C4-2B (cell line): Measurements from ENCODE around the gene ATP5PO.
"Not testable (repeated sequence)": the region's sequence is repeated elsewhere in the genome, so short reads cannot be mapped to it uniquely, and the experiment has no call there.

ENCODE experiments used
- H3K27ac ChIP-seq: fragments of 450-650 bp; 2 replicates; pipeline ENCODE4 v1.5.1; 2017
- CTCF ChIP-seq: fragments of 450-650 bp; conservative IDR thresholded peaks from 2 replicates; pipeline ENCODE4 v1.5.1; 2017; ENCODE audit warnings: mild to moderate bottlenecking
- ZFX ChIP-seq: fragments of 450-650 bp; IDR thresholded peaks from 2 replicates; pipeline ENCODE4 v1.6.1; 2017

The ATP5PO gene

GRCh38 chr21:33938381-33938780, 22.8 kb upstream of the ATP5PO start:
- H3K27ac ChIP-seq = no peak overlapping the region
- TF ChIP-seq CTCF = no peak
- no peak for TF ChIP-seq ZFX

GRCh38 chr21:33937931-33938339, 22.3 kb upstream of the ATP5PO start:
- TF ChIP-seq ZFX (no peak), CTCF (no peak)
- no peak overlapping the region for H3K27ac ChIP-seq

- no peak overlapping the region for H3K27ac ChIP-seq
- TF ChIP-seq ZFX = no peak
- no peak for TF ChIP-seq CTCF
Observed at GRCh38 chr21:33937146-33937545, 21.5 kb upstream of the ATP5PO start.

GRCh38 chr21:33936301-33937038, 20.9 kb upstream of the ATP5PO start:
- TF ChIP-seq CTCF (no peak), ZFX (no peak)
- no peak overlapping the region for H3K27ac ChIP-seq

- TF ChIP-seq ZFX (no peak), CTCF (no peak)
- no peak overlapping the region for H3K27ac ChIP-seq
Observed at GRCh38 chr21:33932731-33933130, 17.1 kb upstream of the ATP5PO start.

- TF ChIP-seq ZFX = no peak
- peak overlapping the region; percentile 70 for H3K27ac ChIP-seq
Observed at GRCh38 chr21:33931799-33932390, 16.3 kb upstream of the ATP5PO start.

GRCh38 chr21:33931052-33931798, 15.6 kb upstream of the ATP5PO start:
- H3K27ac ChIP-seq = peak overlapping the region; percentile 70

- not testable (repeated sequence) for H3K27ac ChIP-seq
Observed at GRCh38 chr21:33926248-33926647, 10.6 kb upstream of the ATP5PO start.

GRCh38 chr21:33924766-33925100, 9.1 kb upstream of the ATP5PO start:
- TF ChIP-seq CTCF = no peak
- TF ChIP-seq ZFX = no peak
- no peak overlapping the region for H3K27ac ChIP-seq
